Renal cortex interstitium (tissue), 11 donors: ENCODE measurements around the gene GRK6. TPM values are rescaled to one million over a fixed set of nuclear protein-coding genes. Genes with fewer than 3 reads are reported as not detected.

Experiments used
- DNase-seq, 11 donors: peaks; one replicate each; pipeline ENCODE4 v3.0.0-alpha.2; 2013; ENCODE audit warnings: low read depth in 9 of 11, low spot score in 4 of 11; ENCODE audit errors: extremely low read depth in 1 of 11
- polyA plus RNA-seq, 3 donors: library from polyadenylated mRNA; unstranded; fragments of 120-200 nt; gene quantifications; one replicate each; pipeline ENCODE4 v1.2.1, GENCODE V29; 2013; ENCODE audit not compliant: insufficient read length in 3 of 3

GRK6 gene
- polyA plus RNA-seq, 3 donors = 21.2 to 31.2 (median 30.8) TPM

- DNase-seq = no peak
Observed at GRCh38 chr5:177432839-177433657, 6.6 kb downstream of the GRK6 start.

- no peak for DNase-seq
Observed at GRCh38 chr5:177433658-177434217, 7.3 kb downstream of the GRK6 start.

- no peak for DNase-seq
Observed at GRCh38 chr5:177434437-177434836, 8.0 kb downstream of the GRK6 start.

- no peak for DNase-seq
Observed at GRCh38 chr5:177434942-177435738, 8.7 kb downstream of the GRK6 start.

- no peak for DNase-seq
Observed at GRCh38 chr5:177435847-177436536, 9.5 kb downstream of the GRK6 start.

GRCh38 chr5:177437623-177438022 is 11.1 kb downstream of the GRK6 start:
- no peak for DNase-seq

GRCh38 chr5:177438468-177438867 is 12.0 kb downstream of the GRK6 start:
- DNase-seq = no peak

GRCh38 chr5:177439518-177440053 is 13.1 kb downstream of the GRK6 start:
- DNase-seq = no peak

- no peak for DNase-seq
Observed at GRCh38 chr5:177440211-177440989, 13.9 kb downstream of the GRK6 start.

GRCh38 chr5:177440990-177441780 is 14.7 kb downstream of the GRK6 start:
- no peak for DNase-seq

- DNase-seq = no peak
Observed at GRCh38 chr5:177442066-177442826, 15.8 kb downstream of the GRK6 start.

GRCh38 chr5:177443144-177443983 is 16.9 kb downstream of the GRK6 start:
- no peak for DNase-seq

GRCh38 chr5:177444106-177445051 is 17.9 kb downstream of the GRK6 start:
- DNase-seq = no peak

GRCh38 chr5:177445052-177445916 is 18.8 kb downstream of the GRK6 start:
- no peak for DNase-seq
